A549 (cell line): ENCODE data around the gene DUSP1. TPM values are rescaled to one million over a fixed set of nuclear protein-coding genes. Genes with fewer than 3 reads are reported as not detected.

Source experiments
- ATAC-seq, 2 experiments: fragments of 200-7000 bp in 1 of 2; fragments of >200 bp in 1 of 2; cut with Nextera tagmentation in 1 of 2; cut with Tn5 transposase in 1 of 2; 3 replicates each; pipeline versions ENCODE4 v1.8.0 to v1.9.1; 2018 to 2020; ENCODE audit warnings: mild to moderate bottlenecking in 1 of 2, moderate library complexity in 1 of 2
- CTCF ChIA-PET: fragments of 300-600 bp; sonication (Branson Sonifier 250); formaldehyde crosslinking; extraction: SDS; loops from one replicate; lab custom pipeline; 2021; ENCODE audit warnings: antibody characterized with exemption, inconsistent platforms; lab: Yijun Ruan, JAX
- POLR2A ChIA-PET: fragments of 350-600 bp; formaldehyde crosslinking; extraction: SDS; loops from one replicate; lab custom pipeline; 2021; ENCODE audit warnings: antibody characterized with exemption, inconsistent platforms; lab: Yijun Ruan, JAX
- DNase-seq, 2 experiments: peaks; one replicate each; pipeline versions ENCODE4 v3.0.0 to v3.0.0-alpha.2; 2011 to 2016; ENCODE audit warnings: low read depth in 1 of 2, low spot score in 1 of 2
- FAIRE-seq: peaks from 2 replicates; lab custom pipeline; 2011; peaks lifted over from hg19 to GRCh38; lab: Jason Lieb, UNC
- H3K27ac ChIP-seq, 2 experiments: fragments of >200 bp; sonication (Bioruptor Twin); formaldehyde crosslinking; 3 replicates each; pipeline ENCODE4 v1.5.1; 2016 to 2017
- H3K4me1 ChIP-seq: fragments of >200 bp; sonication (Bioruptor Twin); formaldehyde crosslinking; 3 replicates; pipeline ENCODE4 v1.6.1; 2016
- H3K4me2 ChIP-seq: fragments of >200 bp; sonication (Bioruptor Twin); formaldehyde crosslinking; 3 replicates; pipeline ENCODE4 v1.6.1; 2016
- H3K4me3 ChIP-seq: fragments of >200 bp; sonication (Bioruptor Twin); formaldehyde crosslinking; 3 replicates; pipeline ENCODE4 v1.5.1; 2016
- H3K9me3 ChIP-seq: fragments of >200 bp; sonication (Bioruptor Twin); formaldehyde crosslinking; 3 replicates; pipeline ENCODE4 v1.6.1; 2016
- CBX2 ChIP-seq: fragments of 200-600 bp; sonication (generic); IDR thresholded peaks from 2 replicates; pipeline ENCODE4 v1.6.1; 2016; ENCODE audit warnings: low read depth, mild to moderate bottlenecking, borderline replicate concordance
- CEBPB ChIP-seq, 2 experiments: fragments of >200 bp in 1 of 2; sonication (Bioruptor Twin) in 1 of 2; formaldehyde crosslinking in 1 of 2; IDR thresholded peaks; 2 replicates each; pipeline ENCODE4 v1.6.1; 2012 to 2016
- ELK1 ChIP-seq: fragments of 150-350 bp; IDR thresholded peaks from 2 replicates; pipeline ENCODE4 v1.6.1; 2014; ENCODE audit warnings: low read depth, mild to moderate bottlenecking, low read length
- EP300 ChIP-seq, 2 experiments: fragments of >200 bp; sonication (Bioruptor Twin); formaldehyde crosslinking; IDR thresholded peaks; 2 replicates in 1 of 2; 3 replicates in 1 of 2; pipeline ENCODE4 v1.6.1; 2016 to 2017
- FOSB ChIP-seq: fragments of 250-450 bp; sonication (Bioruptor Pico); IDR thresholded peaks from 2 replicates; pipeline ENCODE4 v1.5.0; 2020; ENCODE audit warnings: mild to moderate bottlenecking, moderate library complexity
- FOSL2 ChIP-seq, 2 experiments: fragments of 450-650 bp in 1 of 2; fragments of >200 bp in 1 of 2; sonication (Bioruptor Twin) in 1 of 2; formaldehyde crosslinking; IDR thresholded peaks; 2 replicates each; pipeline versions ENCODE4 v1.5.0 to v1.6.1; 2016 to 2020; ENCODE audit warnings: mild to moderate bottlenecking in 1 of 2, moderate library complexity in 1 of 2
- FOXS1 ChIP-seq: fragments of 250-450 bp; sonication (Bioruptor Pico); IDR thresholded peaks from 2 replicates; pipeline ENCODE4 v1.5.0; 2020; ENCODE audit warnings: mild to moderate bottlenecking, moderate library complexity
- GATA3 ChIP-seq: IDR thresholded peaks from 2 replicates; pipeline ENCODE4 v1.6.1; 2012; ENCODE audit warnings: borderline replicate concordance
- HDAC2 ChIP-seq: fragments of 200-600 bp; sonication (generic); IDR thresholded peaks from 2 replicates; pipeline ENCODE4 v1.6.1; 2016
- HMGXB4 ChIP-seq: fragments of 250-450 bp; sonication (Bioruptor Pico); IDR thresholded peaks from 2 replicates; pipeline ENCODE4 v1.5.0; 2021; ENCODE audit warnings: mild to moderate bottlenecking, moderate library complexity, borderline replicate concordance
- JUN ChIP-seq, 2 experiments: fragments of >200 bp; sonication (Bioruptor Twin); formaldehyde crosslinking; IDR thresholded peaks; 2 replicates in 1 of 2; 3 replicates in 1 of 2; pipeline ENCODE4 v1.6.1; 2016 to 2017
- JUNB ChIP-seq: fragments of >200 bp; sonication (Bioruptor Twin); formaldehyde crosslinking; IDR thresholded peaks from 2 replicates; pipeline ENCODE4 v1.6.1; 2016
- PBX3 ChIP-seq: IDR thresholded peaks from 2 replicates; pipeline ENCODE4 v1.6.1; 2012
- POLR2A ChIP-seq: IDR thresholded peaks from 2 replicates; pipeline ENCODE4 v1.6.1; 2012; ENCODE audit warnings: mild to moderate bottlenecking, low read length
- RAD21 ChIP-seq, 2 experiments: fragments of >200 bp in 1 of 2; sonication (Bioruptor Twin) in 1 of 2; formaldehyde crosslinking in 1 of 2; IDR thresholded peaks in 1 of 2; conservative IDR thresholded peaks in 1 of 2; 2 replicates in 1 of 2; 3 replicates in 1 of 2; pipeline ENCODE4 v1.6.1; 2012 to 2018; ENCODE audit warnings: inconsistent platforms in 1 of 2
- REST ChIP-seq: fragments of 200-600 bp; sonication (generic); IDR thresholded peaks from 2 replicates; pipeline ENCODE4 v1.6.1; 2016; ENCODE audit warnings: antibody characterized with exemption, mild to moderate bottlenecking, moderate library complexity
- RNF2 ChIP-seq: fragments of 200-600 bp; sonication (generic); IDR thresholded peaks from 2 replicates; pipeline ENCODE4 v1.6.1; 2016; ENCODE audit warnings: low read depth, mild to moderate bottlenecking, antibody characterized with exemption, moderate library complexity, borderline replicate concordance
- USF2 ChIP-seq: fragments of 450-650 bp; IDR thresholded peaks from 2 replicates; pipeline ENCODE4 v1.6.1; 2014; ENCODE audit warnings: antibody characterized with exemption
- ZFP36 ChIP-seq: fragments of 450-650 bp; IDR thresholded peaks from 2 replicates; pipeline ENCODE4 v1.6.1; 2014; ENCODE audit warnings: borderline replicate concordance; ENCODE audit not compliant: partially characterized antibody
- ZNF302 ChIP-seq: fragments of 250-450 bp; sonication (Bioruptor Pico); IDR thresholded peaks from 2 replicates; pipeline ENCODE4 v1.9.0; 2021; ENCODE audit warnings: inconsistent platforms, mild to moderate bottlenecking, moderate library complexity
- WGBS: methylation state at CpG from one replicate; pipeline ENCODE4 v1.1.6; 2017; ENCODE audit errors: missing lambda C conversion rate; 5-methylcytosine and 5-hydroxymethylcytosine counted together
- polyA plus RNA-seq, 4 experiments: library from polyadenylated mRNA; depleted of rRNA in 3 of 4; stranded (reverse); fragments of >200 nt; fragmentation: RNase III in 1 of 4; extraction: RNeasy Plus Mini Kit Qiagen cat#74134 plus additional on column Dnase treatment in 1 of 4; gene quantifications; 2 replicates in 3 of 4; 3 replicates in 1 of 4; pipeline ENCODE4 v1.2.3, GENCODE V29; 2011 to 2017

DUSP1 gene
- polyA plus RNA-seq, 2 of the 4 experiments (the other 2 are of a cell fraction): 207 to 594 TPM

- TF ChIP-seq ZFP36 (peak; percentile 17), ELK1 (no peak), FOSB (no peak), GATA3 (peak; percentile 32; the same call in 1 of the 2 replicates), RAD21 (conservative IDR thresholded peaks at IDR 0.05 in 1 of 2, IDR thresholded peaks at IDR 0.05 in 1 of 2) (no peak), RNF2 (no peak), JUNB (peak; percentile 55), FOXS1 (CRISPR knock-in tag) (no peak), FOSL2 (IDR thresholded peaks at IDR 0.05) (no peak), FOSL2 (CRISPR knock-in tag; IDR thresholded peaks at IDR 0.05) (peak; percentile 84), HMGXB4 (CRISPR knock-in tag) (no peak), ZNF302 (CRISPR knock-in tag) (no peak), CEBPB (IDR thresholded peaks at IDR 0.05) (peak; percentile 73 to 82; a peak in 3 of 4 replicates), EP300 (IDR thresholded peaks at IDR 0.05) (no peak), PBX3 (no peak)
Measured at GRCh38 chr5:172798422-172799215, 27.6 kb upstream of the DUSP1 start (continued).

GRCh38 chr5:172797771-172798191, 26.8 kb upstream of the DUSP1 start:
- DNase-seq: no peak
- CTCF ChIA-PET: interaction anchor here (1.0 to 4.0 kb wide), 8 partner anchors 11 to 134 kb away, joined by 3 to 21 read pairs (median 4); partner anchors contain the start of gene DUSP1
- Histone ChIP-seq H3K27ac (peak overlapping the region; percentile 72 to 82), H3K9me3 (0 out of 3 replicates have a peak, but pooled peaks cover 4% of the 10 kb centered on the region), H3K4me2 (peak overlapping the region; percentile 61)
- POLR2A ChIA-PET: interaction anchor here (0.6 to 2.3 kb wide), 5 partner anchors 10 to 71 kb away, joined by 3 to 24 read pairs (median 6); partner anchors contain the start of gene DUSP1
- no peak for ATAC-seq
- no peak for TF ChIP-seq FOSL2 (IDR thresholded peaks at IDR 0.05)
- TF ChIP-seq FOSL2 (CRISPR knock-in tag; IDR thresholded peaks at IDR 0.05): no peak
- TF ChIP-seq REST: no peak
- no peak for TF ChIP-seq POLR2A
- TF ChIP-seq CBX2: no peak
- TF ChIP-seq HDAC2: no peak
- TF ChIP-seq JUN (IDR thresholded peaks at IDR 0.05): no peak
- TF ChIP-seq USF2: no peak
- TF ChIP-seq, all 56 proteins: peak for 0
- Histone ChIP-seq H3K4me1 (peaks cover 66% of the 10 kb centered on the region), H3K4me3 (no peak overlapping the region)
- 85% methylated on average over 5 of the region's 5 CpGs for WGBS
- no peak for FAIRE-seq
